Activated CD4-positive, CD25-positive, alpha-beta regulatory T cell treated with anti-CD3 and anti-CD28 coated beads, Interleukin-2, amount 50 U/mL, for 72 hours (primary cell): ENCODE data around the gene KAZN.

Experiments
- DNase-seq: peaks from one replicate; pipeline ENCODE4 v3.0.0; 2021

Gene KAZN

DNA sequence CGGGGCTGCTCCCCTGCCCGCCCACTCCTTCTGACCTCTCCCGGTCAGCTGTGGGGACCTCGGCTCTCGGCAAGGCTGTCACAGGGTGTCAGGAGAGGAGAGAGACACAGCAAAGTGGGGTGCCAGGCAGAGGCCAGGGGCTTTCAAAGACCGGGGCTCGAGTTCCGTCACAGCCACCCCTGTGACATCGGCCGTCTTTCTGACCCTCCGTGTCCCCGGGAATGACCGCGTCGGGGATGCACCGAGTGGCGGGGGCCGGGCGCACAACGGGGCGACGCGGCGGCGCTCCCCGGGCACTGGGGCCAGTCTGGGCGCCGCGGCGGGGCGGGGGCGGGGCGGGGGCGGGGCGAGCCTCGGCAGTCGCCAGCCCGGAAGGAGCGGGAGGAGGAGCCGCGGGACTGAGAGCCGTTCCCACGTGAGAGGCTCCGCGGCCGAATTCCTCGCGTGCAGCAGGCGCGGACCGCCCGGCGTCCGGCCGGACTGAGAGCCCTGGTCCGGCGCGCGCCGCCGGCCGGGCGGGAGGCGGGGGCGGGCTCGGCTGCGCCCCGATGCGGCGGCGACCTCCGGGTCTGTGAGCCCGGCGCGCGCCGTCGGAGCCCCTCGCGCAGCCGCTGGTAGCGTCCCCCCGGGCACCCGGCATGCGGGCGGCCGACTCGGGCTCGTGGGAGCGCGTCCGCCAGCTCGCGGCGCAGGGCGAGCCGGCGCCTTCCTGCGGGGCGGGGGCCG lies 325.4 kb downstream of the KAZN start:
- no peak for DNase-seq

DNA sequence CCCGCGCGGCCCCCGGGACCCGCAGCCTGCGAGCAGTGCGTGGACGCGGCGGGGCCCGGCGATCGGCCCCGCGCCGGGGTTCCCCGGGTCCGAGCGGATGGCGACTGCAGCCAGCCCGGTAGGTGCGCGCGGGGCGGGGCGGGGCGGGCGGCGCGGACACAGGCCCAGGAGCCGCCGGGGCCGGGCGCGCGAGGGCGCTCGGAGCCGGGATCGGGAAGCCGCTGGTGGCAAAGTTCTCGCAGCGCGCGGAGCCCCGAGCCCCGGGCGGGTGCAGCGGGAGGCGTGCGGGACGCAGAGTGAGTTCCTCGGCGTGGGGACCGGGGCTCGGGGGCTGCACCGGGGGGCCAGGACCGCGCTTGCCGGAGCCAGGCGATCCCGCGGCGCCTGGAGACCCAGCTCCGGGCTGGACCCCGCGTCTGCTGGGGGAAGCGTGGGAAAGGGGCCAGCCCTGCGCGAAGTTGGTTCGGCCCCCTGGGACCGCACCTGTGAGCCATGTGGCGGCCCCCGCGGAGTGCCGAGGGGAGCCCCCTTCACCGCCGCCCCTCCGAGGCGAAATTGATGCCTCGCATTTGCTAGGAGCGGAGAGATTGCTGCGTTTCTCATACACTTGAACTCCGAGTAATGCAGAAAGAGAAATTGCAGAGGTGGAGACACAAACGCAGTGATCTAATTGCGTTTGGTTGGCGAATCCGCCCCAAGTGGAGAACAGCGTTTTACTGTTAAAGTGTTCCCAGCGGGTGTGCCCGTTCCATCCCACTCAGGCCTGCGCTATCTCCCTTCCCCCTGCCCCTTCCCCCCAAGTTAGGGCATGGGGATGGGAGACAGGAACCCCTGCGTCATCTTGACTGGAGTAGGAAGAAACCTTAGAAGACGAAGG lies 326.2 kb downstream of the KAZN start:
- no peak for DNase-seq

DNA sequence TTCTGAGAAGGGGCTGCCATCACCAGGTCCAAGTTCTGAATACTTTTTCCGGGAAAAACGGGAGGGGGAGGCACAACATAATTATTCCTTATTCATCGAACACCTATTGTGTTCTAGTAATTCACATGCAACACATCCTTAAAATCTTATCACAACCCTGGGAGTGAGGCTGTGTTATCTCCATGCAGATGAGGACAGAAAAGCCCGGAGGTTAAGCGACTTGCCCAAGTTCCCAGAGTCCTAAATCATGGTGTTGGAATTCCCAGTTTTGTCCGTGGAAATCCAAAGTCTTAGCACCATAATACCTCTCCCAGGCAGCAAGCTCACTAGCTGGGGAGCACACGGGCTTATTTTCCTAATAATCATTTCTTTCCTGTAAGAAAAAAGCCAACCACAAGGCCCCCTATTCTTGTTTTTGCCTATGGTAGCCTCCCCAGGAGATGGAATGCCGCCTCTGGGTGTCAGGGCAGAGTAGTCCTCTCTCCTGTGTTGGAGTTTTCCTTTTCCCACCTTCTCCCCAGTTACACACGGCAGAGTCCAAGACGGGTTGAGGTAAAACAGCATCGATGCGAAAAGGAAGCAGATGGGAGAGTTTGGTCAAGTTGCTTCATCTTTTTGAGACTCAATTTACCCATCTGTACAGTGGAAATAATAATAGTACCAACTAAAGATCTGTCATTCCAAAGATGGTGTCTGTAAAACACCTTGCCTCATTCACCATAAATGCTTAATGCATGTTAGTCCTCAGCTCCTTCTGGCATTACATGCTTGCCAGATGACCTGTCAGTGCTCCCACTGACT lies 327.1 kb downstream of the KAZN start:
- no peak for DNase-seq

DNA sequence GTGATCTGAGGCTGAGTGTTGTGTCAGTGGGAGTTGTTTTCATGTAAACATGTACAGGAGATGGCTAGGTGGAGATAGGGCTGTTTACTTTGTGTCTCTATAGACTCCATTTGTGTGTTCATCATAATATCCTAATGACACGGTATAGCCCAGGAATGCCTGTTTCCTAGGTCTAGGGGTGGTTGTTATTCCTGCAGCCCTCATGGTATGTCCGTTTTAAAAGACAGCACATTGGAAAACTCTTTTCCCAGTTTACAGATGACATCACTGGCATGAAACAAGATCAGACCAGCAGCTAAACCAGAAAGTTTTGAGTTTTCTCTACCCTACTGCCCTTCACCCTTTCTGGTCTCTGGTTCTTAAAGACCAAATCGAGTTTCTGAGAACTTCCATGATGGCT lies 327.7 kb downstream of the KAZN start:
- no peak for DNase-seq

DNA sequence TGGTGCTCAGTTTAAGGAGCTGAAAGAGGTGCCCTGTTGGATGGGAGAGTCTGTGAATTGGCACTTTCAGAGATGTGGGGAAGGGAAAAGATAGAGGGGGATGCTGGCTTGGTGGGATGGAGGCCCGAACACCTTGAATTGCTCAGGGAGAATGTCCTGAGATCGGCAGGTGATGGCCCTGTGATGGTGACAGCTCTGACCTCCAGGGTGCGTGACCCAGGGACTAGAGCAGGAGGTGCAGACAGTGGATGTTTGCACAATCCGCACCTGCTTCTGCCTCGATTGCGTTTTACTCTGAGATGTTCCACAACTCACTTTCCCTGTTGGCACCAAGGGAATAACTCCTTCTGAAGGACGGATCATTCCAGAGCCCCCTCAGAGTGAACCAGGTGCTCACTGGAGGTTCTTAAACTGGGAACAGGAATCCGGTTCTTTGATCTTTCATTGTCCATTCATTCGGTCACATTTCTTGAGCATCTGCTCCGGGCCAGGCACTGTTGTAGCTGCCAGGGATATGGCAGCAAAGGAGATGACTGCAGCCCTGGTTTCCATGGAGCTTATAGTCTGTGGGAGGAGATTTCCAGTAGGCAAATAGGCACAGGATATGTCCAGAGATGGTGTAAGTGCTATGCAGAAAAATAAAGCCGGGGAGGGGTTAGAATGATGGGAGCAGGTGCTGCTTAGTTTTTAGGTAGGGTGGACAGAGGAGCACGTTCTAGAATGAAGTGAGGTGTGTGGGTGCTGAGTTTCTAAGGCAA lies 328.5 kb downstream of the KAZN start:
- no peak for DNase-seq

DNA sequence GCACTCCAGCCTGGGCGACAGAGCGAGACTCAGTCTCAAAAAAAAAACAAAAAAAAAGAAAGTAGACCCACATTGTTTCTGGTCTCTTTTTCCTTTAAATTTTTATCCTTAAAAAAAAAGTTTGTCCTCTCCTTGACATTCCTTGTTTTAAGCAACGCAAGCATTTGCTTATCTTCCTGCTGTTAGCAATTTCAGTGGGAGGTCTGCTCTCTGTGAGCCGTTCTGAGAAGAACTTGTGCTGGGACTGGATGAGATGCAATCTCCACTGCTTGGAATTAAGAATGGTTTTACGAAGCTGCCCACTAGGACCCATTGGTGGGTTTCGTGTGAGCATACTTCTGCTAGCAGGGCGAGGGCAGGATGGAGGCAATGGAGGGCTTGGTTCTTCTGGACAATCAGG lies 329.9 kb downstream of the KAZN start:
- no peak for DNase-seq

DNA sequence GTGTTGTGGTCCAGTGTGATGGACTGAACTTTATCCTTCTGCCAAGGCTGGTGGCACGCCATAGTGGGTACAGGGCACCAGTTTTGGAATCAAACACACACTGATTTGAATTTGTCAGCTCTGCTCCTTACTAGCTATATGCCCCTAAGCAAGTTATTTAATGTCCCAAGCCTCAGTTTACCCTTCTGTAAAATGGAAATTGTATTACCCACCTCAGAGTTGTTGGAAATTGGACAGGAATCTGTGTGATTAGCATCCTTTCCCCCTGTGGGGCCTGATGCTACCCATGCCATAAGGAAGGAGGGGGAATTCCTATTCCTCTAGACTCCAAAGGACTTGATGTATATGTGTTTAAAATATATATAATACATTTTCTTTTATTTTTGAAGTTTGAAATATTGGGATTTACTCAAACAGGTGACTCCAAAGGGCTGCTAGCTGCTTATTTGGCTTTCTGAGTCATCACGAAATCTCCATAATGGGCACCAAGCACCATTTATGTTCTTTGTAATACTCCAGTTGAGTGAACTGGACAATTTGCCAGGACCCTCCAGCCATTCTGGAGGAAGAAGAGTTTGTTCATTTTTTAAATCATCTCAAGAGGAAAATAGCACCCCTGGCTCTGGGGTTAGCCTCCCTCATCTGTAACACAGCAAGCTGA lies 330.5 kb downstream of the KAZN start:
- no peak for DNase-seq

DNA sequence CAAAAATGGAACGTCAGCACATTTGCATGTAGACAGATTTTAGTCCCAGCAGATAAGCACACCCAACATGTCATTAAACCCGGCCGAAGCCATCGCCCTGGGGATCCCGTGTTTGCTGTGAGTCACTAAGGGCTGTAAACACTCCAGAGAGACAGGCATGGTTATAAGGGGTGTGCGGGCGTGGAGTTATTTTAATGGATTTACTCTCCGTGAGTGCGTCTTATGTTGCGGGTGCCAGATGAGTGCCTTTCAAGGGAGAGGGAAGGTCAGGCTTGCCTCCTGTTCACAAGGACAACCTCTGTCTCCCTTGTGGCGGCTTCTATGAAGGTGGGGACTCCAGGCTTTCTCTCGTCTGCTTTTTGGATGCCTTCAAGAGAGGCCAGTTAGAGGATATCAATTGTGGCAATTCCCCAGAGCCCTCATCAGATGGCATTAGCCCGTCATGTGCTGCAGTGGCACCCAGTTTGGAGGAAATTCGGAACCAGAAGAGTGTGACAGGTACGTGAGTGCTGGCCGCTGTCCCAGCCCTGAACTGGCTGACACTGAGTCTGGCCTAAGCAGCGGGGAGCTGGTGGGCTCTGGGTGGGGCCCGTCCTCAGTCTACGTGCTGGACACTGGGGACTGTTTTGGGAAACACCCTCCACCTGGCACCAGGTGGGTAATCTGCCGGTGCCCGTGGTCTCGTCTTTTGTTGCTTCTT lies 331.2 kb downstream of the KAZN start:
- no peak for DNase-seq

DNA sequence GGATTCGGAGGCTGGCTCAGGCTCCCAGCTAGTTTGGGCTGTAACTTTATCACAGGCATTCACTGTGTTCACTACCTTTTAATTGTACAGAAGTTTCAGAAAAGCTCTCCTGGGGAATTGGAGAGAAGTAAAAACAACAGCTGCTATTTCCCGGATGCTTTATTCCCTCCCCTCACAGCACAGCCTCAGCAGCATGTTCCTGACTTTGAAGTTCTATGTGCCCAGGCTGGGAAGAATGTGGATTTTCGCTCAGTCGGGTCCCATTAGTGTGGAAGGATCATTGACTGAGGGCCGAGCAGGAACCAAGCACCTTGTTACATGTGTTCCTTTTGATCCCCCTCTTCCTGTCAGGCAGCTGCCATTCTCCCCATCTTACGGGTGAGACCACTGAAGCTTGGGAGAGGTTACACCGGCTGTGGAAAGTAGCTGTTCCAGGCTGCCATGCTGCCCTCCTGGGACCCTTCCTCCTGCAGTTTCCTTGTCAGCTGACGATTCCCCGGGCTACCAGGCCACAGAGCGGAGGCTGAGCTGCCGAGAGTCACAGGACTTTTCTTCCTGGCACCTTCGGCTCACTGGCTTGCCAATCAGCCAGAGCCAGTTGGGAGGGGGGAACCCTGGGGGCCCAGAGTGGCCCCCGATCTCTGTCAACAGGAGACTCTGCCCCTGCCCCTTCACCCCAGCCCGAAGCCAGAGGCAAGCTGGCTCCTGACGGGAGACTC lies 331.9 kb downstream of the KAZN start:
- no peak for DNase-seq

DNA sequence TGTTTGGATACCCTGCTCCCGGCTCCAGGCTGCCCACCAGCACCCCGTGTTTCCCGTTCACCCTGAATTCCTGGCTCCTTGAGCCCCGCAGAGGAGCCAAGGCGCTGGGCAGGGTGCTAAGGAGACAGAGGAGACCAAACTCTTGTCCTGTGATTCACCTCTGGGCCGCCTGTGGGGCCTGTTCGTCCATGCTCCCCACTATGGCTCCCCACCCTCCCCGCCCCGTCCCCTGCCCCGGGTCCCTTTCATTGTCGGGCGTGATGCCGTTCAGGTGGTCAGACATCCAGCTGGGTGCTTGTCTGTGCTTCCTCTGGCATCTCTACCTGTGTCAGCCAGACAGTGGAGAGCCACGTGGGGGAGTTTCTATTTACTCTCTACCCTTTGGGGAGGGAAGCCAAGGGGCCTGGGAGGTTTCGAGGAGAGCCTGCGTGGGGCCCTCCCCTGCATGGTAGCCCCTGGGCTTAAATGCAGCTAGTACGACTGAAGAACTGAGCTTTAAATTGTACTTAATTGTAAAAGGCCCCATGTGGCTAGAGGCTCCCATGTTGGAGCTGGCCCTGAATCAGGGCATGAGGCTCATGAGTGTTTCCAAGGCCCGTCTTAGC lies 333.7 kb downstream of the KAZN start:
- no peak for DNase-seq

DNA sequence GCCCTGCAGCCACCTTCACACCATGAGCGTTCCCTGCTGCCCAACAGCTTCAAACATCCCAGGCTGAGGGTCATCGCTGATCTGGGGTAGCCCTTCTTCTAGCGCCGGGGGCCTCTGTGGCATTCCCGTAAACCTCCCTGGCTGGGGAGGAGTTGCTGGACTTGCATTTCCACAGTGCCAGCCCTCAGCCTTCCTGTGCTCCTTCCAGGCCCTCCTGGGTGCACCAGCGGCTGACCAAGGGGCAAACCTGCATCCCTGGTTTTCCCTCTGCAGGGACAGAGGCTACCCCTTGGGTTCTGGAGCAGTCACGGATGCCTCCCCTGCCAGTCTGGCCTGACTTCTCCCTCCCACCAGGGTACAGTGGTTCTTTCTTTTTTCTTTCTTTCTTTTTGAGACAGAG lies 336.4 kb downstream of the KAZN start:
- no peak for DNase-seq

DNA sequence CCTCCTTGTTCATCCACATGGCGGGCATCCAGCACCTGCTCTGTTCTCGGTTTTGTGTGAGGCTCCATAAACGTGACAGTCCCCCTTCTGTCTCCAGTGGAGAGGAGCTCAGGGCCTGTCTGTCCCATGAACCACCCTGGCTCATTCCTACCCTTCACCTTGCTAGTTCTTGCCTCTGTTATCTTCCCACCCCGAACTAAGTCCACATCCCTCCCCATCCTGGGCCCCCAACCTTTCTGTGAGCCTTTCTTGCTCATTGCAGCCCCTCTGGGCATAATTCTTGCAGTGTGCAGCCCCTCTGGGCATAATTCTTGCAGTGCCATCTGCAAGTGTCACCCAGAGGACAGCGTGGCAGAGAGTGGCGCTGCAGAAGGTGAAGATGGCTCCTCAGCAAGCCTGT lies 338.3 kb downstream of the KAZN start:
- no peak for DNase-seq

DNA sequence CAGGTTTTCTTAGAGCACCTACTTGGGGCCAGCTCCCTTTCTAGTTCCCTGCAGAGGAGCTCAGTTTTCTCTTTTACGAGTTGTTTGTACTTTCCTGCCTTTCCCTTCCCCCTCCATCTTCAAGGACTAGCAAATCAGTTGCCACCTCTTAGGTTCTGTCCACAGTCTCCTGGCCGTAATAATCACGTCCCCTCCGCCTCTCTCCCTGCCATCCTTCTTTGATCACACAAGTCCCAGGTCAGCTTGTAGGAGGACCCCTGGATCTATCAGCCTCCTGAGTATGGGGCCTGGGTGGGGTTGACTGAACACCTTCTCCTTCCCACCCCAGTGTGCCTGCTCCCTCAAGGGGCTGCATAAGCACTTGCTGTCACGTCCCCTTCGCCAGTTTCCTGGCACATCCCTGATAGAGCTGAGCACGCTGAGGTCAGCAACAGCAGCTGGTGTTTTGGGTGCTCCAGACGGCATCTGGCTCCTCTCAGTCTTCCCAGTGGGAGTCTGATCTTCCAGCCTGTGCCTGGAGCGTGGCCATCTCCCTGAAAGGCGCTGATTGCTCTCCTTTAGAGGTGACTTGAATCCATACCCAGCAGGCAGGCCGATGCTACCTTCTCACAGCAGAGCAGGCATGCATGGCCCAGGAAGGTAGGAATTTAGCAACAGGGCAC lies 338.9 kb downstream of the KAZN start:
- no peak for DNase-seq

DNA sequence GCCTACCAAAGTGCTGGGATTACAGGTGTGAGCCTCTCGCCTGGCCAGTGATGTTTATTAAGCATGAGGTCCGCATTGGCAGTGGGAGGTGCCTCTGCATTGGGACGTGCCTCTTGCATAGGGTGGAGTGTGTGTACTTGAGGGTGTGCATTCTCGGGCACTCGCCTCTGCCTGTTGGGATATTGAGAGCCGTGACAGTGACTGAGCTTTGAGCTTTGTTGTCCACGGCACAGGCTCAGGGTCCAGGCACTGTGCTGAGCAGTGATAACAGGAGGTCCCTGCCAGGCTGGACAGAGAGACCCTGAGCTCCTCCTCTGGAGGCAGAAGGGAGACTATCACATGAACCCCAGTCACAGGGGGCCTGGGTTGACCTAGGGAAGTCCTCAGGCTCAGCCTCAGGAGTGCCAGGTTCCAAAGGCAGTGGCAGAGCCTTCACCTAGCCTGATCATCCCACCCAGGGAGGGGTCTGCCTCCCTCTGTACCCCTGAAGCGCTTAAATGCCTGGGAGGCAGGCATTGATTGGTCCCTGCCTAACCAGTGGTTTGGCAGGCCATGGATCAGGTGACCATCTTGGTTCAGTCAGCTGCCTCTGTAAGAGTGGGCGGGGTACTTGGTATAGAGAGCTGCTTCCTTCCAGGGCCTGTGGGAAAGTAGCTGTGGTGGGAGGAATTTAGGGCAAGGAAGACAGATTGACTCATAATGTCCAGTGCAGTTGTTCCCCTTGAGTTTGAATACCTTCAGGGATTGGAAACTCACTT lies 341.2 kb downstream of the KAZN start:
- no peak for DNase-seq

DNA sequence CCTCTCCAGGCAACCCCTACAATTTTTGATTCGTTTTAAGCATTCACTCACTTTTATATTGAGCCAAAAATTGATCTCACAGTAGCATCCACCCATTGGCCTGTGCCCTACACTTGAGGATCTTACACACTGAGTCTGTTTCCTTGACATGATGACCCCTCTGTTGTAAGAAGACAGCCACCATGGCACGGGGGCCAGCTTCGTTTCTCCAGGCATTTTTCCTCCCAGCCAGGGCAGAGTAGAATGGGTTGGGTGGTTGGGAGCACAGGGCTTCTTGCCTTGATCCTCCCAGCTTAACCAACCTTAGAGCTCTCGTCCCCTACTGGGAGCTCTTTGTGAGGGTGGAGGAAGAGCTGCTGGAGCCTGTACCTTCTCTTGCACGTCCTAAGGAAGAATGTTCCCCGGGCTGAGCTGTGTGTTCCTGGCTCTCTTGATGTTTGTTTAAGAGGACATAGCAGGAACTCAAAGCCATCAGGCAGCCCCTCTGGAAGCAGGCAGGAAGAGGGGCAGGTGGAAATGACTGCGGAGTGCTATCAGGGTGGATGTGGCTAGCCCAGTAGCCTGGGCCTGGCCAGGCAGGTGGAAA lies 341.9 kb downstream of the KAZN start:
- DNase-seq, result no peak

DNA sequence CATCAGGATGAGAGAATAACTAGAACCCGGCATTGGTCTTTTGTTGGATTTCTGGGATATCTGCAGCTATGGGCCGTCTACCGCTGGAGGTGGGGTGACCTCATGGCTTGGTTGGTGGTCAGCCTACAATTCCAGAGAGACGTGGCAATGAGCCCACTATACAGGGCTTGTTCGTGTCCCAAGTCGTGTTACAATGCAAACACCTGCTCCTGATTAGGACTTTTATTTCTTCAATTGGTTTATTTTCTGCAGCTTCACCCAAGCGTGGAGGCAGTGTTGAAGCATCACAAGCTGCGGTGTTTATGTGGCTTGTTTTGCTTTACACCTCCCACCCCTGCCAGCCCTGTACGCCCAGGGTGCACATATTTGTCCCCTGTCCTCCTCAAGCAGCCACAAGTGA lies 343.4 kb downstream of the KAZN start:
- DNase-seq, result no peak

DNA sequence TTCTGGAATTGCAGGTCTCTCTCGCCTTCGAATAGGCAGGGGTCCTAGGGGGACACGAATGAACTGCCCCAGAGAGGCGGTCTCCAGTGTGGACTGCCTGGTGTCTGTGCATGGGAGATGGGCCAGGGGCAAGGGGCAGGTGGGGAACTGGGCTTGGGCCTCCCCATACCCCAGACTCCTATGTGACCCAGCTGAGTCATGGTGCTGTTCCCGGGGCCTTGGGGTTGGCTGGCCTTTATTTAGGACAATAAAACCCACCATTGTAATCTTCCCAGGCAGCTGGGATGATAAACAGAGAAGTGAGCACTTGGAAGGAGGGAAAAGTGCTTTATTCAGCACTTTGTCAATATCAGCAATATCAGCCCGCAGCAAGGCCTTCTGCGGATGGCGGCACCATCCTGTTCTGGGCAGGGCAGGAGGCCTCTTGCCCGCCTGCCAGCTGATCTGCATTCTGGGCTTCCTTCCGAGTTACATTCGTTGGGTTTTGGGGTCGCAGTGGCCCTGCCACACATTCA lies 346.0 kb downstream of the KAZN start:
- no peak for DNase-seq
